Neural crest cell (in vitro differentiated cells): Measurements from ENCODE around the gene CAV3. TPM values are rescaled to one million over a fixed set of nuclear protein-coding genes. Genes with fewer than 3 reads are reported as not detected.

Experiments used
- DNase-seq: peaks from one replicate; pipeline ENCODE4 v3.0.0; 2021; ENCODE audit warnings: low read depth, mixed read lengths, low spot score
- H3K27ac Mint-ChIP-seq: one replicate; pipeline ENCODE4 v1.8.0; 2021; ENCODE audit warnings: mild to moderate bottlenecking, mixed read lengths; ENCODE audit not compliant: unreplicated experiment
- H3K27me3 Mint-ChIP-seq: 2 replicates; pipeline ENCODE4 v1.8.0; 2021; ENCODE audit warnings: low read depth, mild to moderate bottlenecking, mixed read lengths
- H3K36me3 Mint-ChIP-seq: 2 replicates; pipeline ENCODE4 v1.8.0; 2021; ENCODE audit warnings: low read depth, mild to moderate bottlenecking, mixed read lengths
- H3K4me1 Mint-ChIP-seq: 2 replicates; pipeline ENCODE4 v1.8.0; 2021; ENCODE audit warnings: mixed read lengths
- H3K4me3 Mint-ChIP-seq: one replicate; pipeline ENCODE4 v1.8.0; 2021; ENCODE audit warnings: mild to moderate bottlenecking, mixed read lengths
- H3K9me3 Mint-ChIP-seq: 2 replicates; pipeline ENCODE4 v1.8.0; 2021; ENCODE audit warnings: mixed read lengths
- CTCF ChIP-seq: fragments of 200-600 bp; sonication (generic); conservative IDR thresholded peaks from 2 replicates; pipeline ENCODE4 v1.5.0; 2021; ENCODE audit warnings: antibody characterized with exemption, mild to moderate bottlenecking
- total RNA-seq: library from RNA; stranded (reverse); gene quantifications from 2 replicates; pipeline ENCODE4 v1.2.1, GENCODE V29; 2021

CAV3 gene
- total RNA-seq, 1 donor from 2014 or later: not detected

GRCh38 chr3:8722808-8723207, 10.8 kb upstream of the CAV3 start:
- peaks cover 3% of the 10 kb centered on the region for H3K9me3 Mint-ChIP-seq
- TF ChIP-seq CTCF: no peak
- peaks cover 2% of the 10 kb centered on the region for H3K36me3 Mint-ChIP-seq
- H3K27ac Mint-ChIP-seq: no peak overlapping the region
- no peak for DNase-seq
- H3K4me3 Mint-ChIP-seq: no peak overlapping the region
- H3K27me3 Mint-ChIP-seq: no peaks in the 10 kb centered on the region
- peaks cover 9% of the 10 kb centered on the region for H3K4me1 Mint-ChIP-seq

- DNase-seq: no peak
- Mint-ChIP-seq H3K27me3 (no peaks in the 10 kb centered on the region), H3K9me3 (peaks cover 3% of the 10 kb centered on the region), H3K4me1 (peaks cover 9% of the 10 kb centered on the region), H3K36me3 (peaks cover 2% of the 10 kb centered on the region), H3K4me3 (no peak overlapping the region), H3K27ac (no peak overlapping the region)
- no peak for TF ChIP-seq CTCF
Measured at GRCh38 chr3:8723612-8724011, 10.0 kb upstream of the CAV3 start.

DNA sequence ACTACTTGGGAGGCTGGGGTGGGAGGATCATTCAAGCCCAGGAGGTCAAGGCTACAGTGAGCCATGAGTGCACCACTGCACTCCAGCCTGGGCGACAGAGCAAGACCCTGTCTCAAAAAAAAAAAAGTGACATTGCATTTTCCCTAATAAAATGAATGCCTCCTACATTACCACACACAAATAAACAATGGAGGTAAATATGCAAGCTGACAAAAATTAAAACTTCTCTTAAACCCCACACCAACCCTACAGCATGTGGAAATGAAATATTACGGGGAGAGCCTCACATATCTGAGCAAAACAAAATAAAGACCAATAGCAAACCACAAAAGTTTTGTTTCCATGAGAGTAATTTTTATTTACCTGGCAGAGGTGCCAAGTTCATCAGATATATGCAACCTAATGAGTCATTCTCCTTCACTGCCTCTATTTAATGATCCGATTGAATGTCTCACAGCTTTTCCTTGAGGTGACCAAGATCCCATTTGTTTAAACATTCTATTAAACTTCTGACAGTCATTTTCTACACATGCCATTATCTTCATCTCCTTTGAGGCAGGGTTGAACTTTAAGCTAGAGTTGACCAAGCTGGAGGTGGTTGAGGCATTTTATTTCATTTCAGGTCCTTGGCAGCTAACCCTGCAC, 9.4 kb upstream of the CAV3 start:
- TF ChIP-seq CTCF: no peak
- no peak overlapping the region for H3K4me3 Mint-ChIP-seq
- H3K36me3 Mint-ChIP-seq: peaks cover 2% of the 10 kb centered on the region
- H3K9me3 Mint-ChIP-seq: peaks cover 3% of the 10 kb centered on the region
- no peak for DNase-seq
- peaks cover 9% of the 10 kb centered on the region for H3K4me1 Mint-ChIP-seq
- H3K27ac Mint-ChIP-seq: no peak overlapping the region
- no peaks in the 10 kb centered on the region for H3K27me3 Mint-ChIP-seq

GRCh38 chr3:8727605-8728512, 5.7 kb upstream of the CAV3 start:
- H3K9me3 Mint-ChIP-seq: peaks cover 3% of the 10 kb centered on the region
- no peaks in the 10 kb centered on the region for H3K27me3 Mint-ChIP-seq
- peaks cover 21% of the 10 kb centered on the region for H3K4me1 Mint-ChIP-seq
- no peaks in the 10 kb centered on the region for H3K36me3 Mint-ChIP-seq
- no peak for TF ChIP-seq CTCF
- H3K4me3 Mint-ChIP-seq: no peak overlapping the region
- no peak overlapping the region for H3K27ac Mint-ChIP-seq
- DNase-seq: no peak

DNA sequence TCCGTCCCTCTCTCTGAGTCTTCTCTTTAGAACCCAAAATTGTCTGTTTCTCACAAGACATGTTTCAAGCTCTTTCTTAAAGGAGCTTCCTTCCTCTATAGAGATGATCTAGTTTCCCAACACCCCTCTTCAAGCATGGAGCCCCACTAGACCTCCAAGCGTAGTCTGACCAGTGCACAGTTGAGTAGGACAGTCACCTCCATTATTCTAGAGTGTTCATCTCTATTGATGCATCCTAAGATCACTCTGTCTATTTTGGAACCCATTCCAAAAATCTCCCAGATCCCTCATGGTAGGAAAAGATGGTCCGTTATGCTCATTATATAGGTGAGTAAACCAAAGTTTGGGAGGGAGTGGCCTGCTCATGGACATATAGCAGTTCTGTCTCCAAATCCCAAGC, 4.1 kb upstream of the CAV3 start:
- no peaks in the 10 kb centered on the region for H3K27me3 Mint-ChIP-seq
- H3K36me3 Mint-ChIP-seq: no peaks in the 10 kb centered on the region
- peaks cover 3% of the 10 kb centered on the region for H3K9me3 Mint-ChIP-seq
- no peak overlapping the region for H3K27ac Mint-ChIP-seq
- H3K4me3 Mint-ChIP-seq: no peak overlapping the region
- no peak for DNase-seq
- no peak for TF ChIP-seq CTCF
- peaks cover 25% of the 10 kb centered on the region for H3K4me1 Mint-ChIP-seq
